Activated CD4-positive, alpha-beta T cell treated with anti-CD3 and anti-CD28 coated beads, Interleukin-2, Interleukin-6, amounts not matched to agents 100 ng/mL and 50 ng/mL, durations not matched to agents 16 hours and 8 hours (primary cell): ENCODE results near the gene GET3.
"Not testable (repeated sequence)": the region's sequence is repeated elsewhere in the genome, so short reads cannot be mapped to it uniquely, and the experiment has no call there.

Experiments
- DNase-seq: peaks from one replicate; pipeline ENCODE4 v3.0.0-alpha.2; 2020

Gene GET3

DNA sequence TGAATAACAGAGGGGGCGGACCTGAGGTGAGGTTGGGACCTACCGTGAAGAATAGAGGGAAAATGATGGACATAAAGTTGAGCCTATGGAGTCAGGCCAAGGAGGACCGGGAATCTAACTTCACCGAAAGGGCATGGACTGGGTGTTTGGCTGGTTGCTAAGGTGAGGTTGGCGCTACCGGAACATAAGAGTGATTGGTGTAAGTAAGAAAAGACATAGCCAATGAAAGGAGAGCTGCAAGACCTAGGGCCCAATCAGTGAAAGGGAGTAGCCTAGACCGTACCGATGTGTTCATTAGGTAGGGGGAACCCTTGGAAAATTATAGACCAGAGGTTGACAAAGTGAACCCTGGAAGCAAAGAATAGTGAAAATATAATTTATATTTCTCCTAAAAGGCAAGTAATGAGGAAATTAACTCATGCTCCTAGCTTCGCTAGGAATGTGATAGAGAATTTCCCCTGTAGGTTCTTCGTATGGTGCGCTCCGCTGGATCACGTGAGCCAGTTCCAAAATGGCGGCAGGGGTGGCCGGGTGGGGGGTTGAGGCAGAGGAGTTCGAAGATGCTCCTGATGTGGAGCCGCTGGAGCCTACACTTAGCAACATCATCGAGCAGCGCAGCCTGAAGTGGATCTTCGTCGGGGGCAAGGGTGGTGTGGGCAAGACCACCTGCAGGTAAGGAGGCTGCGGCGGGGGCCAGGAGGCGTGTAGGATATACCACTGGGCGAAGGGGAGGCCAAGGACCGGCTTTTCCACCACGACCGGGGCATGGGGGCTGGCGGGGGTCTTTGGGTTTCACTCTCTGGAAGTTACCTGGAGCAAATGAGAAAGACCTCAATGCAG, at the start of gene GET3:
Gene GET3 (plus strand): TSS at position 503 of the 840 bp plus-strand sequence. CDS start 9 bp downstream, at position 512.
- DNase-seq, result peak; percentile 94

DNA sequence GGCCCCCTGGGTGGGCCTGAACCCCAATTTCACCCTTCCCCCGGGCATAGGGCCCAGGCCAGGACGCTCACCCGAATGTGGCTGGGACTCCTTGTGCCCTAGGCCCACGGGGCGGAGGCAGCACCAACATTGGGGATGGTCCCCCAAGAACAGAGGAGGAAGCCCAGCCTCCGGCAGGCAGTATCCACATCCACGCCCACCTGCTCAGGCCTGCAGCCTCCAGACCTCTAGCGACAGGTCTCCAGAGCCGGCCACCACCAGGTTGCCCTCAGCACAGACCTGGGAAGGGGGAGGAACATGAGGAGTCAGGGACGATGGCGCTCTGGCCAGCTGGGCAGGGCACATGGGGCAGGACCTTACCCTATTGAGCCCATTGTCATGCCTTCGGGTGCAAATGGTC, 48.3 kb upstream of the GET3 start:
- DNase-seq, result no peak

DNA sequence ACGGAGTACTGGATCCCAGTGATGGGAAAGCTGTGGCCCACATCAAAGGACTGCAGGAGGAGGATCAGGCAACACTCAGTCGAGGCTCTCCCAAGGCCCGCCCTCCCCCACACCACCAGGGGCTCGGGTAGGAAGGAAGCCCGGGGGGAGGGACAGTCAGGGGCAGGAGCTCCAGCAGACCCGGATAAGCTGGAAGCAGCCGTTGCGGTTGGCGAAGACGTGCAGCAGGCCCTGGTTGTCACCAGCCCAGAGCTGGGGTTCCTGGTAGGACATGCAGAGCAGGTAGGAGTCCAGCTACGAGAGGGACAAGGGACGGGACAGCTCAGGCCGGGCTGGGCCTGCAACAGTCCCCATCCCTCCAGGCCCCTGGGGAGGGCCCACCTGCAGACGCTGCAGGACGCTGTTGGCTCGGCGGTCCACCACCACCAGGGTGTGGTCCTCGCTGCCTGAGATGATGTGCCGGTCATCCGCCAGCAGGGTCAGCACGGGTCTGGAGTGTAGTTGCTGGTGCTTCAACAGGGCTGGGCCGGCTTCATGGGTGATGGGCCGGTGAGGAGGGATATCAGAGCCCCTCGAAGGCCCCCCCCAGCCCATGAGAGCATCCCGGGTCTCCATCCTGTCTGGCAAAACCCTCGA, 47.6 kb upstream of the GET3 start:
- DNase-seq, result no peak

DNA sequence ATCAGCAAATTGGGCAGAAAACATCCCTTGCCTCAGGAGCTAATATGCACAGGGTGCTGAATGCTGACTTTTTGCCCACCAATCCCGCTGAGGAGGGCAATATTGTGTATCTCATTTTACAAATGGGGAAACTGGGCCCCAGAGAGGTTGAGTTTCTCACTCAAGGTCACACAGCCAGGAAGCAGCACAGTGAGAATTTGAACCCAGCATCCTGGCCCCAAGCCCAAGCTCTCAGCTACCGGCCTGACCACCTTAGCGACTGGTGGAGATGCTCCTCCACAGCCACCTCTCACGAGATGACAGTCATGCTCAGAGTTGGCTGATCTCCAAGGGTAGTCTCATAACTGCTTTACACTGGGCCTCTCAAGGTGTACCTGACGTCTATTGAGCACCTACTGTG, 44.3 kb upstream of the GET3 start:
- DNase-seq, result no peak

GRCh38 chr19:12694641-12695040, 42.7 kb upstream of the GET3 start:
- no peak for DNase-seq

- DNase-seq, result peak; percentile 29
Measured at GRCh38 chr19:12695096-12695495, 42.2 kb upstream of the GET3 start.

- no peak for DNase-seq
Measured at GRCh38 chr19:12695514-12695913, 41.8 kb upstream of the GET3 start.

DNA sequence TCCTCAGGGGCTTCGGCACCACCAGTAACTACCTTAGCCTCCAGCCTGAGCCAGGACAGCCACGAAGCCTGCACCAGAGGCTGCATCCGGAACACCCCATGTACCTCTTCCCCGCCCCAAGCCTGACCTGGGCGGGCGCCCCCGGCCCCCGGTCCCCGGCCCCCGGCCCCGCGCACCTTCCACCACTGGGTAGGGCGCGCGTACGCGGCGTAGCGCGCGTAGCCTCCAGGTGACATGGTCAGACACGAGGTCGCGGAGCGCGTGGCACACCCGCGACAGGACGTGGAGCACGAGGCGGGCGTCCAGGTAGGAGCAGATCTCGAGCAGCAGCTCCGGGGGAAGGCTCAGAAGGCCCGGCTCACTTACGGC, 41.3 kb upstream of the GET3 start:
- DNase-seq, result peak; percentile 32

GRCh38 chr19:12696366-12697335, 40.6 kb upstream of the GET3 start, which contains the start of gene FBXW9:
Gene FBXW9 (minus strand): TSS chr19:12696631. CDS start chr19:12696581, 50 bp downstream.
- peak; percentile 96 for DNase-seq

DNA sequence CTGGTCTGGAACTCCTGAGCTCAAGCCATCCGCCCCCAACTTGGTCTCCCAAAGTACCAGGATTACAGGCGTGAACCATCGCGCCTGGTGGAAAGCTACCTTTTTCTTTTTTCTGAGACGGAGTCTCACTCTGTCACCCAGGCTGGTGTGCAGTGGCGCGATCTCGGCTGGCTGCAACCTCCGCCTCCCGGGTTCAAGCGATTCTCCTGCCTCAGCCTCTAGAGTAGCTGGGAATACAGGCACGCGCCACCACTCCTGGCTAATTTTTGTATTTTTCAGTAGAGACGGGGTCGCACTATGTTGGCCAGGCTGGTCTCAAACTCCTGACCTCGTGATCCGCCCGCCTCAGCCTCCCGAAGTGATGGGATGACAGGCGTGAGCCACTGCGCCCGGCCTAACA, 39.9 kb upstream of the GET3 start:
- not testable (repeated sequence) for DNase-seq

- no peak for DNase-seq
Measured at GRCh38 chr19:12698138-12698537, 39.2 kb upstream of the GET3 start.

- no peak for DNase-seq
Measured at GRCh38 chr19:12701596-12702282, 35.6 kb upstream of the GET3 start.

- peak; percentile 44 for DNase-seq
Measured at GRCh38 chr19:12703046-12703445, 34.3 kb upstream of the GET3 start.

GRCh38 chr19:12705169-12705568, 32.1 kb upstream of the GET3 start:
- no peak for DNase-seq

- DNase-seq, result no peak
Measured at GRCh38 chr19:12705654-12706331, 31.5 kb upstream of the GET3 start.

GRCh38 chr19:12706332-12706718, 31.0 kb upstream of the GET3 start:
- DNase-seq, result no peak

DNA sequence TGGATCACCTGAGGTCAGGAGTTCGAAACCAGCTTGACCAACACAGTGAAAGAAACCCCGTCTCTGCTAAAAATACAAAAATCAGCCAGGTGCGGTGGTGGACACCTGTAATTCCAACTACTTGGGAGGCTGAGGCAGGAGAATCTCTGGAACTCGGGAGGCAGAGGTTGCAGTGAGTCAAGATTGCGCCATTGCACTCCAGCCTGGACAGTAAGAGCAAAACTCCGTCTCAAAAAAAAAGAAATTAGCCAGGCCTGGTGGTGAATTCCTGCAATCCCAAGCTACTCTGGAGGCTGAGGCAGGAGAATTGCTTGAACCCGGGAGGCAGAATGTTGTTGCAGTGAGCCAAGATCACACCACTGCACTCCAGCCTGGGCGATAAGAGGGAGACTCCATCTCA, 28.7 kb upstream of the GET3 start:
- DNase-seq, result no peak

DNA sequence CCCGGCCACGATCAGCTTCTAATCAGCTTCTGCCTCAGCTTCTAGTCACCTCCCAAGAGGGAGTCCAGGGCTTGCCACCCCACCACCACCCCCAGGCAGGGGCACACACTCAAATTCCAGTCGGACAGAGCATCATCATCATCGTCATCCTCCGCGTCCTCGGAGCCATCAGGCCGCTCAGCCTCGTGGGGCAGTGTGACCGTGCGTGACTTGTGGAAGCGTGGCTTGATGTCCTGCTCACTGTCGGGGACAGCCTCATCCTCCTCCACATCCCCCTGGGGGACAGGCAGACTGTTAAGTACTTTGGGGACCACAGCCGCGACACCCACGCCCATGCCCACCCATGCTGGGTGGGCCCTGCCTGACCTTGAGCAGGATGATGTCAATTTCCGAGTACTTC, 26.1 kb upstream of the GET3 start:
- no peak for DNase-seq

- not testable (repeated sequence) for DNase-seq
Measured at GRCh38 chr19:12712077-12712476, 25.2 kb upstream of the GET3 start.

DNA sequence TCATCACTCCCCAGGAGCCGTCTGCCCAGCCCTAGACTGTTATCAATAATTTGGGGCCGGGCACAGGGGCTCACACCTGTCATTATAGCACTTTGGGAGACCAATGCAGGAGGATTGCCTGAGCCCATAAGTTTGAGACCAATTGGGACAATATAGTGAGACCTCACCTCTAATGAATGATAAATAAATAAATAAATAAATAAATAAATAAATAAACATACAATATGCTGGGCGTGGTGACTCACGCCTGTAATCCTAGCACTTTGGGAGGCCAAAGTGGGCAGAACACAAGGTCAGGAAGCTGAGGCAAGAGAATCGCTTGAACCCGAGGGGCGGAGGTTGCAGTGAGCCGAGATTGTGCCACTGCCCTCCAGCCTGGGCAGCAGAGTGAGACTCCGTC, 24.0 kb upstream of the GET3 start:
- not testable (repeated sequence) for DNase-seq

GRCh38 chr19:12715102-12715501, 22.2 kb upstream of the GET3 start:
- no peak for DNase-seq

- no peak for DNase-seq
Measured at GRCh38 chr19:12715929-12716328, 21.4 kb upstream of the GET3 start.
